Esophagus muscularis mucosa (tissue), 4 donors: ENCODE data around the gene CDNF.

ENCODE experiments used
- CTCF ChIP-seq, 3 experiments: fragments of 200-600 bp in 2 of 3; fragments of 450-650 bp in 1 of 3; sonication (generic) in 2 of 3; IDR thresholded peaks; one replicate each; pipeline ENCODE4 v1.5.1; 2017 to 2019; ENCODE audit warnings: antibody characterized with exemption in 3 of 3, mild to moderate bottlenecking in 2 of 3, moderate library complexity in 1 of 3
- EP300 ChIP-seq: sonication (generic); formaldehyde crosslinking; IDR thresholded peaks from one replicate; pipeline ENCODE4 v1.6.1; 2017; ENCODE audit warnings: antibody characterized with exemption
- POLR2A ChIP-seq: fragments of 450-650 bp; IDR thresholded peaks from one replicate; pipeline ENCODE4 v1.6.1; 2017; ENCODE audit warnings: antibody characterized with exemption, moderate library complexity, mild to moderate bottlenecking, low read depth
- POLR2AphosphoS5 ChIP-seq, 2 donors: sonication (generic); formaldehyde crosslinking; IDR thresholded peaks; one replicate each; pipeline ENCODE4 v1.6.1; 2017; ENCODE audit warnings: antibody characterized with exemption in 2 of 2

DNA sequence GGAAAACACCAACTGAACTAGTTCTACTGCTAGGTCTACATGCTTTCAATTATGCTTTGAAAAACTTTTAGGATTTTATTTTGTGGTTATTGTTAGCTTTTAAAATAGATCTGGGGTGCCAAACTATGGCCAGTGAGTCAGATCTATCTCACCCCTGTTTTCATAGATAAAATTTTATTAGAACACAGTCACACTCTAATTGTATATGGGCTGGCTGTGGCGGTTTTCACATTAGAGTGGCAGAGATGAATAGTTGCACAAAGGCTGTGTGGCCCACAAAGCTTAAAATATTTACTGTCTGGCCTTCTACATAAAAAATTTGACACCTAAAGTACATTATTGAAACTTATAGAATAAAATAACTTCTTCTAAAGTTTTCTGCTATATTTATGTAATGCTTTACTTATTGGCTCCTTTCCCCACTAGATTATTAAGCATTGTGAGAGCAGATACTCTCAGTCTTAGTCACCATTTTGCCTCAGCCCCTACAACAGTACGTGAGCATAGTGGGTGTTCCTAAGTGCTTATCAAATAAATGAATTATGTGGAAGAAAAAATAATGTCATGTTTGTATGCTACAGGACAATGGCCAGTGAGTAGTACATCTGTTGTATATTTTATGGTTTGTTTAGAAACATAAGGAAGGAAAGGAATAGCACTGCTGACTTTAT lies 35.4 kb upstream of the CDNF start:
- TF ChIP-seq POLR2A (no peak), CTCF (IDR thresholded peaks at IDR 0.05) (no peak), POLR2AphosphoS5 (IDR thresholded peaks at IDR 0.05) (no peak), EP300 (no peak)
